Nephron progenitor cell (in vitro differentiated cells): ENCODE results near the gene RO60.
"Not testable (repeated sequence)": the region's sequence is repeated elsewhere in the genome, so short reads cannot be mapped to it uniquely, and the experiment has no call there.

Source experiments
- DNase-seq: peaks from one replicate; pipeline ENCODE4 v3.0.0; 2021
- H3K27ac Mint-ChIP-seq: 2 replicates; pipeline ENCODE4 v1.8.0; 2021; ENCODE audit warnings: mild to moderate bottlenecking, moderate library complexity, mixed read lengths
- H3K27me3 Mint-ChIP-seq: 2 replicates; pipeline ENCODE4 v1.8.0; 2021; ENCODE audit warnings: mild to moderate bottlenecking, low read depth, mixed read lengths; ENCODE audit not compliant: poor library complexity
- H3K36me3 Mint-ChIP-seq: 2 replicates; pipeline ENCODE4 v1.8.0; 2021; ENCODE audit warnings: low read depth, mixed read lengths
- H3K4me1 Mint-ChIP-seq: 2 replicates; pipeline ENCODE4 v1.8.0; 2021; ENCODE audit warnings: mixed read lengths
- H3K4me3 Mint-ChIP-seq: 2 replicates; pipeline ENCODE4 v1.8.0; 2021; ENCODE audit warnings: mild to moderate bottlenecking, moderate library complexity, mixed read lengths
- H3K9me3 Mint-ChIP-seq: 2 replicates; pipeline ENCODE4 v1.8.0; 2021; ENCODE audit warnings: mild to moderate bottlenecking, moderate library complexity, mixed read lengths
- CTCF ChIP-seq: fragments of 200-600 bp; sonication (generic); IDR thresholded peaks from 2 replicates; pipeline ENCODE4 v1.5.0; 2021; ENCODE audit warnings: antibody characterized with exemption

RO60 gene

GRCh38 chr1:193019442-193020026 lies 39.9 kb upstream of the RO60 start:
- H3K9me3 Mint-ChIP-seq, result no peaks in the 10 kb centered on the region
- peak; percentile 55 for TF ChIP-seq CTCF
- H3K4me1 Mint-ChIP-seq, result no peaks in the 10 kb centered on the region
- H3K4me3 Mint-ChIP-seq, result no peak overlapping the region
- H3K36me3 Mint-ChIP-seq, result peaks cover 5% of the 10 kb centered on the region
- no peak overlapping the region for H3K27ac Mint-ChIP-seq
- no peaks in the 10 kb centered on the region for H3K27me3 Mint-ChIP-seq
- no peak for DNase-seq

GRCh38 chr1:193025218-193025617 lies 34.2 kb upstream of the RO60 start:
- no peaks in the 10 kb centered on the region for H3K9me3 Mint-ChIP-seq
- no peaks in the 10 kb centered on the region for H3K4me1 Mint-ChIP-seq
- H3K4me3 Mint-ChIP-seq, result no peak overlapping the region
- peaks cover 18% of the 10 kb centered on the region for H3K36me3 Mint-ChIP-seq
- H3K27ac Mint-ChIP-seq, result no peak overlapping the region
- H3K27me3 Mint-ChIP-seq, result no peaks in the 10 kb centered on the region
- no peak for DNase-seq
- TF ChIP-seq CTCF, result no peak

GRCh38 chr1:193030280-193030679 lies 29.1 kb upstream of the RO60 start:
- no peaks in the 10 kb centered on the region for H3K27me3 Mint-ChIP-seq
- H3K4me1 Mint-ChIP-seq, result no peaks in the 10 kb centered on the region
- peaks cover 17% of the 10 kb centered on the region for H3K9me3 Mint-ChIP-seq
- peaks cover 44% of the 10 kb centered on the region for H3K36me3 Mint-ChIP-seq
- no peak for TF ChIP-seq CTCF
- H3K27ac Mint-ChIP-seq, result no peak overlapping the region
- no peak overlapping the region for H3K4me3 Mint-ChIP-seq
- no peak for DNase-seq

GRCh38 chr1:193031431-193031830 lies 28.0 kb upstream of the RO60 start:
- Mint-ChIP-seq H3K4me1 (no peaks in the 10 kb centered on the region), H3K9me3 (peaks cover 20% of the 10 kb centered on the region), H3K27ac (no peak overlapping the region), H3K4me3 (no peak overlapping the region), H3K27me3 (no peaks in the 10 kb centered on the region), H3K36me3 (peaks cover 44% of the 10 kb centered on the region)
- no peak for DNase-seq
- TF ChIP-seq CTCF, result no peak

GRCh38 chr1:193032643-193033427 lies 26.6 kb upstream of the RO60 start:
- DNase-seq, H3K4me3 Mint-ChIP-seq, H3K4me1 Mint-ChIP-seq, H3K27me3 Mint-ChIP-seq: not testable (repeated sequence)
- peak overlapping the region; percentile 34 for H3K27ac Mint-ChIP-seq
- peaks cover 20% of the 10 kb centered on the region for H3K9me3 Mint-ChIP-seq
- H3K36me3 Mint-ChIP-seq, result peaks cover 50% of the 10 kb centered on the region

GRCh38 chr1:193033610-193034009 lies 25.8 kb upstream of the RO60 start:
- H3K4me3 Mint-ChIP-seq, result no peak overlapping the region
- no peaks in the 10 kb centered on the region for H3K27me3 Mint-ChIP-seq
- peaks cover 20% of the 10 kb centered on the region for H3K9me3 Mint-ChIP-seq
- peaks cover 50% of the 10 kb centered on the region for H3K36me3 Mint-ChIP-seq
- H3K4me1 Mint-ChIP-seq, result no peaks in the 10 kb centered on the region
- no peak for DNase-seq
- H3K27ac Mint-ChIP-seq, result no peak overlapping the region
- no peak for TF ChIP-seq CTCF
